HCT116 (cell line): ENCODE results near the gene E4F1. TPM values are rescaled to one million over a fixed set of nuclear protein-coding genes. Genes with fewer than 3 reads are reported as not detected.

ENCODE experiments used
- ATAC-seq: fragments of 200-7000 bp; cut with Tn5 transposase; 2 replicates; pipeline ENCODE4 v1.9.1; 2020; ENCODE audit warnings: mild to moderate bottlenecking, moderate library complexity
- BruUV-seq: library from RNA; stranded (reverse); fragments of 400-500 nt; replicated peaks from 2 replicates; lab custom pipeline; 2021; lab: Mats Ljungman, UMichigan
- CTCF ChIA-PET: fragments of 300-600 bp; sonication (Branson Sonifier 250); formaldehyde crosslinking; loops from one replicate; lab custom pipeline; 2021; ENCODE audit warnings: antibody characterized with exemption; lab: Charles Lee
- POLR2A ChIA-PET: fragments of 300-600, 350-600 bp; sonication (Branson Sonifier 250); formaldehyde crosslinking; loops from one replicate; lab custom pipeline; 2021; ENCODE audit warnings: antibody characterized with exemption; lab: Charles Lee
- RAD21 ChIA-PET, 2 experiments: fragments of 300-600 bp; sonication (Branson Sonifier 250); formaldehyde crosslinking; loops; one replicate each; lab custom pipeline; 2023; ENCODE audit warnings: low total read pairs in 2 of 2; ENCODE audit not compliant: uncharacterized antibody in 2 of 2, unreplicated experiment in 2 of 2, low non-redundant PET in 1 of 2; lab: Charles Lee
- DNase-seq: peaks from one replicate; pipeline ENCODE4 v3.0.0-alpha.2; 2010; ENCODE audit warnings: low read depth, low spot score
- H2AFZ ChIP-seq: fragments of 200-600 bp; shearing (Covaris generic), sonication (generic); 2 replicates; pipeline ENCODE4 v1.6.1; 2017; ENCODE audit warnings: low read depth, mixed run types, mixed read lengths, antibody characterized with exemption, low read length; ENCODE audit not compliant: poor library complexity, severe bottlenecking
- H3K27ac ChIP-seq: 2 replicates; pipeline ENCODE4 v1.5.1; 2012; ENCODE audit warnings: low read depth, low read length
- H3K27me3 ChIP-seq: fragments of 200-600 bp; sonication (generic); 2 replicates; pipeline ENCODE4 v1.6.1; 2016; ENCODE audit warnings: mixed run types, low read length, mixed read lengths; ENCODE audit not compliant: insufficient read depth
- H3K36me3 ChIP-seq, 2 experiments: fragments of 200-500 bp in 1 of 2; fragments of 200-600 bp in 1 of 2; sonication (Bioruptor generic) in 1 of 2; sonication (generic) in 1 of 2; 2 replicates each; pipeline versions ENCODE4 v1.5.1 to v1.6.1; 2014 to 2016; ENCODE audit warnings: low read length in 2 of 2, inconsistent platforms in 1 of 2, mixed read lengths in 1 of 2, mixed run types in 1 of 2; ENCODE audit not compliant: insufficient read depth in 2 of 2, control insufficient read depth in 1 of 2
- H3K4me1 ChIP-seq, 2 experiments: fragments of 200-600 bp in 1 of 2; sonication (generic) in 1 of 2; 2 replicates each; pipeline versions ENCODE4 v1.5.1 to v1.6.1; 2012 to 2017; ENCODE audit warnings: low read length in 2 of 2, inconsistent platforms in 1 of 2, mild to moderate bottlenecking in 1 of 2, mixed read lengths in 1 of 2, mixed run types in 1 of 2, moderate library complexity in 1 of 2; ENCODE audit not compliant: insufficient read depth in 2 of 2, control insufficient read depth in 1 of 2
- H3K4me2 ChIP-seq: fragments of 200-600 bp; sonication (generic); 2 replicates; pipeline ENCODE4 v1.6.1; 2017; ENCODE audit warnings: mixed run types, low read length, mixed read lengths
- H3K4me3 ChIP-seq, 2 experiments: fragments of 200-600 bp in 1 of 2; sonication (generic) in 1 of 2; replicated peaks in 1 of 2; 2 replicates each; pipeline ENCODE4 v1.5.1; 2011 to 2016; ENCODE audit warnings: low read length in 2 of 2, control low read depth in 1 of 2, low read depth in 1 of 2, mild to moderate bottlenecking in 1 of 2, mixed read lengths in 1 of 2, mixed run types in 1 of 2
- H3K79me2 ChIP-seq: fragments of 200-600 bp; sonication (generic); 2 replicates; pipeline ENCODE4 v1.6.1; 2017; ENCODE audit warnings: mild to moderate bottlenecking, mixed run types, low read length, moderate library complexity, mixed read lengths; ENCODE audit not compliant: insufficient read depth
- H3K9ac ChIP-seq: fragments of 200-600 bp; sonication (generic); 2 replicates; pipeline ENCODE4 v1.6.1; 2016; ENCODE audit warnings: low read length, mixed read lengths
- H3K9me2 ChIP-seq: fragments of 200-600 bp; sonication (generic), shearing (Covaris generic); 2 replicates; pipeline ENCODE4 v1.6.1; 2017; ENCODE audit warnings: mixed run types, mild to moderate bottlenecking, moderate library complexity; ENCODE audit not compliant: insufficient read depth
- H3K9me3 ChIP-seq, 2 experiments: fragments of 200-500 bp in 1 of 2; fragments of 200-600 bp in 1 of 2; sonication (Bioruptor generic) in 1 of 2; sonication (generic) in 1 of 2; 2 replicates each; pipeline ENCODE4 v1.6.1; 2014 to 2017; ENCODE audit warnings: low read length in 2 of 2, mixed read lengths in 2 of 2, inconsistent platforms in 1 of 2, low read depth in 1 of 2, mild to moderate bottlenecking in 1 of 2, mixed run types in 1 of 2, moderate library complexity in 1 of 2; ENCODE audit not compliant: control insufficient read depth in 1 of 2, insufficient read depth in 1 of 2
- H4K20me1 ChIP-seq: fragments of 200-600 bp; sonication (generic), shearing (Covaris generic); 2 replicates; pipeline ENCODE4 v1.6.1; 2017; ENCODE audit warnings: mixed run types, mild to moderate bottlenecking, moderate library complexity; ENCODE audit not compliant: insufficient read depth
- ELF1 ChIP-seq: IDR thresholded peaks from 2 replicates; pipeline ENCODE4 v1.6.1; 2012; ENCODE audit warnings: low read depth, borderline replicate concordance
- EZH2 ChIP-seq: fragments of 200-600 bp; sonication (generic); IDR thresholded peaks from 2 replicates; pipeline ENCODE4 v1.6.1; 2017; ENCODE audit warnings: antibody characterized with exemption, mixed run types
- EZH2phosphoT487 ChIP-seq: fragments of 200-600 bp; IDR thresholded peaks from 2 replicates; pipeline ENCODE4 v1.6.1; 2018; ENCODE audit warnings: antibody characterized with exemption, borderline replicate concordance
- JUND ChIP-seq: IDR thresholded peaks from 2 replicates; pipeline ENCODE4 v1.6.1; 2012
- POLR2A ChIP-seq: IDR thresholded peaks from 2 replicates; pipeline ENCODE4 v1.7.0; 2011; ENCODE audit warnings: borderline replicate concordance; ENCODE audit not compliant: insufficient read depth, insufficient read length; ENCODE audit errors: extremely low read depth
- SIN3A ChIP-seq: IDR thresholded peaks from 2 replicates; pipeline ENCODE4 v1.6.1; 2012; ENCODE audit warnings: low read depth
- SP1 ChIP-seq: IDR thresholded peaks from 2 replicates; pipeline ENCODE4 v1.6.1; 2012; ENCODE audit warnings: low read depth
- SRF ChIP-seq: IDR thresholded peaks from 2 replicates; pipeline ENCODE4 v1.6.1; 2012; ENCODE audit warnings: low read depth
- TCF7L2 ChIP-seq: IDR thresholded peaks from 2 replicates; pipeline ENCODE4 v1.7.0; 2011; ENCODE audit warnings: borderline replicate concordance, inconsistent platforms; ENCODE audit not compliant: insufficient read depth, insufficient read length; ENCODE audit errors: extremely low read depth
- YY1 ChIP-seq: IDR thresholded peaks from 2 replicates; pipeline ENCODE4 v1.6.1; 2011; ENCODE audit warnings: low read length, low read depth, moderate library complexity, mild to moderate bottlenecking; ENCODE audit not compliant: insufficient replicate concordance; ENCODE audit errors: extremely low read depth
- ZNF274 ChIP-seq: fragments of 200-500 bp; sonication (Bioruptor generic); IDR thresholded peaks from 2 replicates; pipeline ENCODE4 v1.6.1; 2014; ENCODE audit warnings: mild to moderate bottlenecking, low read depth, low read length, inconsistent platforms
- intact Hi-C: fragments of 100-400 bp; cut with micrococcal nuclease; formaldehyde crosslinking; loops from 2 replicates; pipeline ENCODE4 v1.10.0; 2022
- total RNA-seq: library from RNA; stranded (reverse); gene quantifications from one replicate; pipeline ENCODE4 v1.2.1, GENCODE V29; 2021; ENCODE audit not compliant: unreplicated experiment
- TF ChIP-seq, protein P1 (sequence below): IDR thresholded peaks from 2 replicates; pipeline ENCODE4 v1.6.1; 2011; ENCODE audit warnings: mild to moderate bottlenecking, low read length, moderate library complexity; ENCODE audit not compliant: insufficient replicate concordance; ENCODE audit errors: extremely low read depth
- TF ChIP-seq, protein P2 (sequence below): IDR thresholded peaks from 2 replicates; pipeline ENCODE4 v1.6.1; 2012
- TF ChIP-seq, protein P3 (sequence below): IDR thresholded peaks from 2 replicates; pipeline ENCODE4 v1.6.1; 2012
- TF ChIP-seq, protein P4 (sequence below), 3 experiments: fragments of 200-600 bp in 1 of 3; sonication (generic) in 1 of 3; IDR thresholded peaks in 2 of 3; conservative IDR thresholded peaks in 1 of 3; 2 replicates each; pipeline ENCODE4 v1.5.1; 2012 to 2017; ENCODE audit warnings: low read depth in 2 of 3, low read length in 2 of 3, antibody characterized with exemption in 1 of 3, borderline replicate concordance in 1 of 3, control low read depth in 1 of 3, mild to moderate bottlenecking in 1 of 3, mixed read lengths in 1 of 3, mixed run types in 1 of 3, moderate library complexity in 1 of 3; ENCODE audit not compliant: insufficient read depth in 1 of 3
- TF ChIP-seq, protein P5 (sequence below): IDR thresholded peaks from 2 replicates; pipeline ENCODE4 v1.6.1; 2012; ENCODE audit warnings: low read depth

The E4F1 gene
- total RNA-seq, 1 experiment from 2014 or later, result 40.7 TPM

DNA sequence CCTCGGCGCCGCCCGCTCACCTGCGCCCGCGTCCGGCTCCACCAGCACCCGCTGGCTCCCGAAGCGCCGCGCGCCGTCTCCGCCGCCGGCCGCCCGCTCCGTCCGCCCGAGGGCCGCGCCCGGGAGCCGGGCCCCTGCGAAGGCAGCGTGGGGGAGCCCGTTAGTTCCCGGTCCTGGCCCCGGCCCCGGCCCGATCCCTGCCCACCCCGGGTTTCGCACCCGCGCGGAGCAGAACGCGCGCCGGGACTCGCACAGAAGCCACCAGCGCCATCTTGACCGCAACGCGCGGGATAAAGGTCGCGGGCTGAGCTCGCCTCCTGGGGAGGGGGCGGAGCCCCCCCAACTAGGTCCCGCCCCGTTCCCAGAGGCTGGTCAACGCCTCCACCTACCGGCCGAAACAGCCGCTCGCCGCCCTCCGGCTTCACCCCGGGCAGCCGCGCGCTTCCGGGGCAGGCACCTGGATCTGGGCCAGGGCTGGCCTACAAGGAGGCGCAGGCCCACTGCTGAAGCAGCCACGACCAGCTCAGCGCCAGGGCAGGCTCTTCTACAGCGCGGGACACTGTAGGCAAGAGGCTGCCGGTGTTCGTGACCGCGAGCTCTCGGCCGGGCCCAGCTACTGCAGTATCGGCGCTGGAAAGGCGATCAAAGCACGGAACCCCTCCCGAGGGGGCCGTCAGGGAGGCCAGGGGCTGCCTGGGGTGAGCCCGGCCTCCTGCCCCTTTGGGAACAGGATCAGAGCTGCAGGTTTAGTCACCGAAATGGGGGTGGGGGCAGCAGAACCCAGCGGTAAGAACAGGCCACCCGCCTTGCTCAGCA lies 28.1 kb downstream of the E4F1 start, which contains the start of gene ECI1:
Gene ECI1, minus strand, starts transcription at position 292 of the 816 bp plus-strand sequence. Its CDS starts 21 bp downstream, at position 271.
- H3K4me2 ChIP-seq, result peak within 1 kb of the TSS; percentile 84
- ATAC-seq (peak; percentile 89), DNase-seq (peak; percentile 85)
- POLR2A ChIA-PET, result interaction anchor here (0.7 to 2.8 kb wide), 15 partner anchors 9 to 660 kb away, joined by 3 to 21 read pairs (median 5); partner anchors contain the start of genes E4F1, FLYWCH1, NTHL1 and PGP
- H3K27ac ChIP-seq, result peak within 1 kb of the TSS; percentile 89
- H3K27me3 ChIP-seq, result no peaks in the 10 kb centered on the region
- H3K79me2 ChIP-seq, result peaks cover 63% of the 10 kb centered on the region
- H3K36me3 ChIP-seq, result peaks cover 25 to 34% of the 10 kb centered on the region in 2 experiments; a peak in 3 of 4 replicates
- H3K9me3 ChIP-seq, result no peaks in the 10 kb centered on the region
- no peaks in the 10 kb centered on the region for H3K9me2 ChIP-seq
- CTCF ChIA-PET, result interaction anchor here (0.8 to 2.7 kb wide), 6 partner anchors 28 to 250 kb away, joined by 3 to 24 read pairs (median 4); partner anchors contain the start of genes CASKIN1, E4F1, PGP and TRAF7
- H2AFZ ChIP-seq, result no peak within 1 kb of the TSS
- peaks cover 2% of the 10 kb centered on the region; the same call in 1 of the 2 replicates for H4K20me1 ChIP-seq
- peak within 1 kb of the TSS; percentile 79 for H3K9ac ChIP-seq
- intact Hi-C loops, result loop anchor here (1.0 to 10.0 kb wide), 4 partner anchors 28 to 227 kb away; partner anchors contain the start of genes E4F1 and NHERF2
- peak within 1 kb of the TSS; percentile 66 to 75 for H3K4me3 ChIP-seq
- no TSS peak for BruUV-seq
- RAD21 ChIA-PET, result interaction anchor here in 1 of 2 experiments (0.5 to 1.4 kb wide), 2 partner anchors 57 to 280 kb away, joined by 3 to 5 read pairs; no protein-coding TSS in a partner anchor
- H3K4me1 ChIP-seq, result peaks cover 15 to 31% of the 10 kb centered on the region in 2 experiments
- TF ChIP-seq, protein P1, sequence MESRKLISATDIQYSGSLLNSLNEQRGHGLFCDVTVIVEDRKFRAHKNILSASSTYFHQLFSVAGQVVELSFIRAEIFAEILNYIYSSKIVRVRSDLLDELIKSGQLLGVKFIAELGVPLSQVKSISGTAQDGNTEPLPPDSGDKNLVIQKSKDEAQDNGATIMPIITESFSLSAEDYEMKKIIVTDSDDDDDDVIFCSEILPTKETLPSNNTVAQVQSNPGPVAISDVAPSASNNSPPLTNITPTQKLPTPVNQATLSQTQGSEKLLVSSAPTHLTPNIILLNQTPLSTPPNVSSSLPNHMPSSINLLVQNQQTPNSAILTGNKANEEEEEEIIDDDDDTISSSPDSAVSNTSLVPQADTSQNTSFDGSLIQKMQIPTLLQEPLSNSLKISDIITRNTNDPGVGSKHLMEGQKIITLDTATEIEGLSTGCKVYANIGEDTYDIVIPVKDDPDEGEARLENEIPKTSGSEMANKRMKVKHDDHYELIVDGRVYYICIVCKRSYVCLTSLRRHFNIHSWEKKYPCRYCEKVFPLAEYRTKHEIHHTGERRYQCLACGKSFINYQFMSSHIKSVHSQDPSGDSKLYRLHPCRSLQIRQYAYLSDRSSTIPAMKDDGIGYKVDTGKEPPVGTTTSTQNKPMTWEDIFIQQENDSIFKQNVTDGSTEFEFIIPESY, result peak; percentile 70
- TF ChIP-seq SIN3A (peak; percentile 76), POLR2A (peak; percentile 87), ZNF274 (no peak), YY1 (peak; percentile 94), TCF7L2 (peak; percentile 46), SP1 (no peak; the same call in 1 of the 2 replicates), EZH2phosphoT487 (no peak), JUND (no peak), ELF1 (no peak; the same call in 1 of the 2 replicates), EZH2 (no peak), SRF (no peak)
- TF ChIP-seq, protein P2, sequence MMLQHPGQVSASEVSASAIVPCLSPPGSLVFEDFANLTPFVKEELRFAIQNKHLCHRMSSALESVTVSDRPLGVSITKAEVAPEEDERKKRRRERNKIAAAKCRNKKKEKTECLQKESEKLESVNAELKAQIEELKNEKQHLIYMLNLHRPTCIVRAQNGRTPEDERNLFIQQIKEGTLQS, result no peak; the same call in 1 of the 2 replicates
- TF ChIP-seq, protein P3, sequence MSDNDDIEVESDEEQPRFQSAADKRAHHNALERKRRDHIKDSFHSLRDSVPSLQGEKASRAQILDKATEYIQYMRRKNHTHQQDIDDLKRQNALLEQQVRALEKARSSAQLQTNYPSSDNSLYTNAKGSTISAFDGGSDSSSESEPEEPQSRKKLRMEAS, result peak; percentile 77
- TF ChIP-seq, protein P4, sequence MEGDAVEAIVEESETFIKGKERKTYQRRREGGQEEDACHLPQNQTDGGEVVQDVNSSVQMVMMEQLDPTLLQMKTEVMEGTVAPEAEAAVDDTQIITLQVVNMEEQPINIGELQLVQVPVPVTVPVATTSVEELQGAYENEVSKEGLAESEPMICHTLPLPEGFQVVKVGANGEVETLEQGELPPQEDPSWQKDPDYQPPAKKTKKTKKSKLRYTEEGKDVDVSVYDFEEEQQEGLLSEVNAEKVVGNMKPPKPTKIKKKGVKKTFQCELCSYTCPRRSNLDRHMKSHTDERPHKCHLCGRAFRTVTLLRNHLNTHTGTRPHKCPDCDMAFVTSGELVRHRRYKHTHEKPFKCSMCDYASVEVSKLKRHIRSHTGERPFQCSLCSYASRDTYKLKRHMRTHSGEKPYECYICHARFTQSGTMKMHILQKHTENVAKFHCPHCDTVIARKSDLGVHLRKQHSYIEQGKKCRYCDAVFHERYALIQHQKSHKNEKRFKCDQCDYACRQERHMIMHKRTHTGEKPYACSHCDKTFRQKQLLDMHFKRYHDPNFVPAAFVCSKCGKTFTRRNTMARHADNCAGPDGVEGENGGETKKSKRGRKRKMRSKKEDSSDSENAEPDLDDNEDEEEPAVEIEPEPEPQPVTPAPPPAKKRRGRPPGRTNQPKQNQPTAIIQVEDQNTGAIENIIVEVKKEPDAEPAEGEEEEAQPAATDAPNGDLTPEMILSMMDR (IDR thresholded peaks at IDR 0.05 in 2 of 3, conservative IDR thresholded peaks at IDR 0.05 in 1 of 3; ENCODE audit: borderline replicate concordance in 1 of 3, insufficient read depth in 1 of 3, low read depth in 2 of 3, low read length in 2 of 3), result peak; percentile 43 to 59 (median 49); a peak in 5 of 6 replicates
- TF ChIP-seq, protein P5, sequence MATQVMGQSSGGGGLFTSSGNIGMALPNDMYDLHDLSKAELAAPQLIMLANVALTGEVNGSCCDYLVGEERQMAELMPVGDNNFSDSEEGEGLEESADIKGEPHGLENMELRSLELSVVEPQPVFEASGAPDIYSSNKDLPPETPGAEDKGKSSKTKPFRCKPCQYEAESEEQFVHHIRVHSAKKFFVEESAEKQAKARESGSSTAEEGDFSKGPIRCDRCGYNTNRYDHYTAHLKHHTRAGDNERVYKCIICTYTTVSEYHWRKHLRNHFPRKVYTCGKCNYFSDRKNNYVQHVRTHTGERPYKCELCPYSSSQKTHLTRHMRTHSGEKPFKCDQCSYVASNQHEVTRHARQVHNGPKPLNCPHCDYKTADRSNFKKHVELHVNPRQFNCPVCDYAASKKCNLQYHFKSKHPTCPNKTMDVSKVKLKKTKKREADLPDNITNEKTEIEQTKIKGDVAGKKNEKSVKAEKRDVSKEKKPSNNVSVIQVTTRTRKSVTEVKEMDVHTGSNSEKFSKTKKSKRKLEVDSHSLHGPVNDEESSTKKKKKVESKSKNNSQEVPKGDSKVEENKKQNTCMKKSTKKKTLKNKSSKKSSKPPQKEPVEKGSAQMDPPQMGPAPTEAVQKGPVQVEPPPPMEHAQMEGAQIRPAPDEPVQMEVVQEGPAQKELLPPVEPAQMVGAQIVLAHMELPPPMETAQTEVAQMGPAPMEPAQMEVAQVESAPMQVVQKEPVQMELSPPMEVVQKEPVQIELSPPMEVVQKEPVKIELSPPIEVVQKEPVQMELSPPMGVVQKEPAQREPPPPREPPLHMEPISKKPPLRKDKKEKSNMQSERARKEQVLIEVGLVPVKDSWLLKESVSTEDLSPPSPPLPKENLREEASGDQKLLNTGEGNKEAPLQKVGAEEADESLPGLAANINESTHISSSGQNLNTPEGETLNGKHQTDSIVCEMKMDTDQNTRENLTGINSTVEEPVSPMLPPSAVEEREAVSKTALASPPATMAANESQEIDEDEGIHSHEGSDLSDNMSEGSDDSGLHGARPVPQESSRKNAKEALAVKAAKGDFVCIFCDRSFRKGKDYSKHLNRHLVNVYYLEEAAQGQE, result no peak
